ENCODE measurements around the gene GLB1L.

- TF ChIP-seq ZFP30 (CRISPR knock-in tag; IDR thresholded peaks at IDR 0.05) (no peak), ZFP3 (CRISPR knock-in tag; IDR thresholded peaks at IDR 0.05) (no peak), RARB (CRISPR knock-in tag; IDR thresholded peaks at IDR 0.05) (no peak), ISL1 (CRISPR knock-in tag; IDR thresholded peaks at IDR 0.05) (no peak), PATZ1 (CRISPR knock-in tag; IDR thresholded peaks at IDR 0.05; ENCODE audit: borderline replicate concordance) (no peak), ARNTL (CRISPR knock-in tag; IDR thresholded peaks at IDR 0.05; ENCODE audit: borderline replicate concordance, low read depth) (no peak), CREB5 (CRISPR knock-in tag; IDR thresholded peaks at IDR 0.05; ENCODE audit: low read depth) (no peak), ZNF8 (CRISPR knock-in tag; IDR thresholded peaks at IDR 0.05) (no peak), POU6F1 (CRISPR knock-in tag; IDR thresholded peaks at IDR 0.05; ENCODE audit: borderline replicate concordance, low read depth) (no peak), ZNF565 (CRISPR knock-in tag; conservative IDR thresholded peaks at IDR 0.05; ENCODE audit: low read depth) (no peak), OSR1 (CRISPR knock-in tag; IDR thresholded peaks at IDR 0.05) (no peak)
These were observed 39.3 kb downstream of the GLB1L start for GRCh38 chr2:219205981-219206327.

All from SK-N-SH treated with all-trans-retinoic acid at 6 μM for 48 hours (cell line).